ENCODE data around the gene RTF1. TPM values are rescaled to one million over a fixed set of nuclear protein-coding genes. Genes with fewer than 3 reads are reported as not detected.

Gene RTF1
- total RNA-seq, 1 donor from 2014 or later = 7.6 TPM

DNA sequence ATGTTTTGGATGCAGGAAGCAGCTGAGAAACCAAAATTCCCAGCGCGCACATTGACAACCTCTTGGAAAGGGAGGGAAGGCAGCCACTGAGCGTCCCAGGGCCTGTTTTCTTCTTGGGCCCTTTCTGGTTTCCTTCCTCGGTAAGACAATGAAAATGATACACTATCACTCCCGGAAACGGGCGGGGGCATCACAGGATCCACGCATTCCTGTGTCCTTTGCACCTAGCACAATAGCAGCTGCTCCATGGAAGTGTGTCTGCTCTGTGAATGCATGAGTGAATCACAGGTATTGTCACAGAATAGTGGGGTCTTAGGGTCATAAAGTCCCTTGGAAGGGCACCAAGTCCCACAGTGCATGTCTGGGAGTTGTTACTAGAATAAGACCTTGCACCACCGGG lies 70.5 kb downstream of the RTF1 start:
- FAIRE-seq (no peak), DNase-seq (ENCODE audit: low read depth) (no peak)
- no peak for TF ChIP-seq CTCF (IDR thresholded peaks at IDR 0.05; ENCODE audit: insufficient read depth, low read length, severe bottlenecking)
- H3K36me3 ChIP-seq (ENCODE audit: control insufficient read depth, insufficient read depth, low read length) = no peaks in the 10 kb centered on the region
- peaks cover 2% of the 10 kb centered on the region for H3K27me3 ChIP-seq (ENCODE audit: control insufficient read depth, insufficient read depth, low read length)
- no peak overlapping the region for H3K4me3 ChIP-seq (ENCODE audit: low read depth, low read length)

DNA sequence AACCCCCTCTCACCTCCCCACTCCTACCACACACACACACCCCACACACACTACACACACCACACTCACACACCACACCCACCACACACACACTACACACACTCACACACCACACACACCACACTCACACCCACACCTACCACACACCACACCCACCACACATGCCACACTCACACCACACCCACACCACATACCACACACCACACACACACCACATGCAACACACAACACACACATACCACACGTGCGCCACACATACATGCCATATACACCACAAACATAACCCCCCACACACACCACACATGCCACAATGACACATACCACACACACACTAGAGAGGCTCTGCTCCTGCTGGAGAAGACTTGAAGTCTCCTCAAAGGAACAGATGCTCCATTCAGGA lies 70.9 kb downstream of the RTF1 start:
- Histone ChIP-seq H3K27me3 (ENCODE audit: control insufficient read depth, insufficient read depth, low read length) (peaks cover 2% of the 10 kb centered on the region), H3K4me3 (ENCODE audit: low read depth, low read length) (no peak overlapping the region), H3K36me3 (ENCODE audit: control insufficient read depth, insufficient read depth, low read length) (no peaks in the 10 kb centered on the region)
- FAIRE-seq = no peak
- TF ChIP-seq CTCF (IDR thresholded peaks at IDR 0.05; ENCODE audit: insufficient read depth, low read length, severe bottlenecking) = no peak
- no peak for DNase-seq (ENCODE audit: low read depth)

GRCh38 chr15:41489641-41490040 lies 72.7 kb downstream of the RTF1 start:
- no peak for TF ChIP-seq CTCF (IDR thresholded peaks at IDR 0.05; ENCODE audit: insufficient read depth, low read length, severe bottlenecking)
- DNase-seq (ENCODE audit: low read depth) (no peak), FAIRE-seq (no peak)
- Histone ChIP-seq H3K4me3 (ENCODE audit: low read depth, low read length) (no peak overlapping the region), H3K36me3 (ENCODE audit: control insufficient read depth, insufficient read depth, low read length) (no peaks in the 10 kb centered on the region), H3K27me3 (ENCODE audit: control insufficient read depth, insufficient read depth, low read length) (peaks cover 8% of the 10 kb centered on the region)

- TF ChIP-seq CTCF (IDR thresholded peaks at IDR 0.05; ENCODE audit: insufficient read depth, low read length, severe bottlenecking) = no peak
- Histone ChIP-seq H3K27me3 (ENCODE audit: control insufficient read depth, insufficient read depth, low read length) (peaks cover 15% of the 10 kb centered on the region), H3K36me3 (ENCODE audit: control insufficient read depth, insufficient read depth, low read length) (no peaks in the 10 kb centered on the region), H3K4me3 (ENCODE audit: low read depth, low read length) (no peak overlapping the region)
- FAIRE-seq (no peak), DNase-seq (ENCODE audit: low read depth) (peak; percentile 99)
Observed at GRCh38 chr15:41490355-41490754, 73.5 kb downstream of the RTF1 start.

- no peak for FAIRE-seq
- peaks cover 18% of the 10 kb centered on the region for H3K27me3 ChIP-seq (ENCODE audit: control insufficient read depth, insufficient read depth, low read length)
- TF ChIP-seq CTCF (IDR thresholded peaks at IDR 0.05; ENCODE audit: insufficient read depth, low read length, severe bottlenecking) = no peak
Observed at GRCh38 chr15:41491889-41492288, 75.0 kb downstream of the RTF1 start.

DNA sequence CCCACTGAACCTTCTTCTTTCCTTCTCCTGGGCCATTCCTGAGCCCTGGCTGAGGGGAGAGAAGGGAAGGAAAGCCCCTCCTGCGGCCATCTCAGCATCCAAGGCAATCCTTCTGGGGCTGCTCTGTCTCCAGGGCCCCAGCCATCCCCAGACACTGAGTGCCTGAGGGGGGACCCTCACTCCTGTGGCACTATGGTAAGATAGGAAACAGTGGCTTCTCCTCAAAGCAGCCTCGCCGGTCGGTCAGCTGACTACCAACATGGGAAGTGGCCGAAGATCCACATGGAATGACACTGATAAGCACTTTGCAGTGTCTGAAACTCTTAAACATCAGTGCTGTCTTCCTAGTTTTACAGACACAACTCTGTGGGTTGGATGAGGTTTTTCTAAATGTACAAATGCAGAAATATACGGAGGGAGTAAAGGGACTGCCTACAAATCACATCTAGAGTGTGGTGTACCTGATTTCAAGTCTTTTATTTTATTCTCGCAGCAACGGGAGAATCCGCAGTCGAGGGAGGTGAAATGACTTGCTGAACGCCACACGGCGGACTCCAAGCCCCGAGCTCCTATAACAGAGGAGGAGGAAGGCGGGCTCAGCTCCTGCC lies 75.8 kb downstream of the RTF1 start:
- TF ChIP-seq CTCF (IDR thresholded peaks at IDR 0.05; ENCODE audit: insufficient read depth, low read length, severe bottlenecking) = no peak
- DNase-seq (ENCODE audit: low read depth) = no peak
- Histone ChIP-seq H3K4me3 (ENCODE audit: low read depth, low read length) (peak overlapping the region; percentile 47), H3K27me3 (ENCODE audit: control insufficient read depth, insufficient read depth, low read length) (peaks cover 18% of the 10 kb centered on the region), H3K36me3 (ENCODE audit: control insufficient read depth, insufficient read depth, low read length) (no peaks in the 10 kb centered on the region)
- no peak for FAIRE-seq

More at GRCh38 chr15:41491889-41492288, 75.0 kb downstream of the RTF1 start:
- H3K4me3 ChIP-seq (ENCODE audit: low read depth, low read length) = no peak overlapping the region
- DNase-seq (ENCODE audit: low read depth) = no peak
- H3K36me3 ChIP-seq (ENCODE audit: control insufficient read depth, insufficient read depth, low read length) = no peaks in the 10 kb centered on the region

All from bronchial epithelial cell (primary cell).